Spleen (tissue), 11 donors: Measurements from ENCODE around the gene ZNRF4. TPM values are rescaled to one million over a fixed set of nuclear protein-coding genes. Genes with fewer than 3 reads are reported as not detected.

Experiments
- DNase-seq: peaks from one replicate; pipeline ENCODE4 v3.0.0-alpha.2; 2020
- H3K27ac ChIP-seq, 8 donors: fragments of 200-600 bp; sonication (generic) in 7 of 8; 1 replicate in 4 of 8; 2 replicates in 4 of 8; pipeline versions ENCODE4 v1.5.0 to v1.8.0; 2016 to 2021; ENCODE audit warnings: inconsistent platforms in 4 of 8, mild to moderate bottlenecking in 4 of 8, moderate library complexity in 1 of 8
- H3K27me3 ChIP-seq, 7 donors: fragments of 200-600 bp; sonication (generic) in 6 of 7; replicated peaks in 1 of 7; 1 replicate in 4 of 7; 2 replicates in 3 of 7; pipeline versions ENCODE4 v1.5.0 to v1.8.0; 2016 to 2021; ENCODE audit warnings: inconsistent platforms in 3 of 7, mild to moderate bottlenecking in 1 of 7
- H3K36me3 ChIP-seq, 6 donors: fragments of 200-600 bp; sonication (generic) in 5 of 6; 1 replicate in 4 of 6; 2 replicates in 2 of 6; pipeline versions ENCODE4 v1.5.0 to v1.8.0; 2016 to 2021; ENCODE audit warnings: inconsistent platforms in 2 of 6
- H3K4me1 ChIP-seq, 6 donors: fragments of 200-600 bp; sonication (generic) in 5 of 6; 1 replicate in 3 of 6; 2 replicates in 3 of 6; pipeline versions ENCODE4 v1.5.0 to v1.8.0; 2016 to 2021; ENCODE audit warnings: inconsistent platforms in 3 of 6
- H3K4me3 ChIP-seq, 8 donors: fragments of 200-600 bp; sonication (generic) in 7 of 8; 1 replicate in 4 of 8; 2 replicates in 4 of 8; pipeline versions ENCODE4 v1.5.0 to v1.8.0; 2016 to 2021; ENCODE audit warnings: inconsistent platforms in 4 of 8, mild to moderate bottlenecking in 4 of 8, moderate library complexity in 2 of 8
- H3K9me3 ChIP-seq, 8 donors: fragments of 200-600 bp; sonication (generic) in 7 of 8; 1 replicate in 4 of 8; 2 replicates in 4 of 8; pipeline versions ENCODE4 v1.5.0 to v1.8.0; 2016 to 2021; ENCODE audit warnings: inconsistent platforms in 4 of 8
- POLR2A ChIP-seq, 3 donors: fragments of 450-650 bp; IDR thresholded peaks; one replicate each; pipeline ENCODE4 v1.5.1; 2017; ENCODE audit warnings: antibody characterized with exemption in 3 of 3, mild to moderate bottlenecking in 1 of 3
- POLR2AphosphoS5 ChIP-seq, 3 donors: sonication (generic); formaldehyde crosslinking; IDR thresholded peaks; one replicate each; pipeline ENCODE4 v1.5.1; 2017; ENCODE audit warnings: antibody characterized with exemption in 3 of 3
- WGBS, 5 donors: extraction: QIAGEN DNeasy Blood & Tissue Kit in 3 of 5; methylation state at CpG; one replicate each; pipeline versions ENCODE4 v1.1.5 to v1.1.7; 2013 to 2018; 5-methylcytosine and 5-hydroxymethylcytosine counted together
- intact Hi-C: fragments of 100-400 bp; cut with DNase I; formaldehyde crosslinking; loops from one replicate; pipeline ENCODE4 v1.15.0; 2023; ENCODE audit warnings: low total_unique reads
- polyA plus RNA-seq, 3 donors: library from polyadenylated mRNA; stranded (reverse); fragments of 200-250 nt; gene quantifications; one replicate each; pipeline ENCODE4 v1.2.1, GENCODE V29; 2013
- total RNA-seq, 7 donors: library from RNA; depleted of rRNA in 3 of 7; stranded (reverse); fragments of >200 nt in 3 of 7; fragmentation: NEBNext Ultra II Directional in 4 of 7; extraction: Animal tissue kit (Norgen Biotek cat#: 25700) in 4 of 7; gene quantifications; one replicate each; pipeline versions ENCODE4 v1.1.0 to v1.2.1, GENCODE V29; 2016 to 2021
- TF ChIP-seq, protein P1 (sequence below), 11 experiments: fragments of 200-600 bp in 7 of 11; fragments of 450-650 bp in 4 of 11; sonication (generic) in 4 of 11; IDR thresholded peaks in 8 of 11; conservative IDR thresholded peaks in 3 of 11; 1 replicate in 7 of 11; 2 replicates in 4 of 11; pipeline versions ENCODE4 v1.4.0 to v1.8.0; 2016 to 2021; ENCODE audit warnings: antibody characterized with exemption in 11 of 11, inconsistent platforms in 4 of 11, mild to moderate bottlenecking in 1 of 11
- donor health status: healthy with polysubstance abuse.
- donor health status: DM: no; HTN: no; CAD: no; lungs with moderate emphysema.
- donor health status: DM: no; HTN: no; CAD: no.
- donor health status: Bipolar disorder and iron deficiency.
- donor health status: healthy.
- donor health status: DM: no; HTN: no; CAD: no.
- donor health status: DM: yes; HTN: yes; CAD: no.

ZNRF4 gene
- total and polyA plus RNA-seq, 10 donors: not detected

DNA sequence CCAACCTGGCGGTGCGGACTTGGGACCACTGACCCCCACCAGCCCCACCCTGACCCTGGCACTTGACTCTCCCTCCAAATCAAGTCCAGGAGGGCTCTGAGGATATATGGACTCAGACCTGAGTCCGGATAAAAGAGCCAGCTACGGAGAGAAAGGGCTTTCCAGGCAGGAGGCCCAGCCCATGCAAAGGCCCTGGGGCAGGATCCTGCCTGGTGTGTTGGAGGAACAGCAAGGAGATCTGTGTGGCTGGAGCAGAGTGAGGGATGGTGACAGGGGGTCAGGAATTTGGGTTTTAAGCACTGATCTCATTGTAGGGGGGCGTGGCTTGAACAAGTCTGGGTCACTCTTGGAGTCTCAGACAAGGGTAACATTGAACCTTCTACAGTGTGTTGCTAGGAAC is 474 bp upstream of the ZNRF4 start:
- 60 to 76% (median 72%) methylated on average over 4 to 5 of the region's 5 CpGs for WGBS, 5 donors
- Histone ChIP-seq H3K27ac (no peak overlapping the region), H3K4me1 (no peaks in the 10 kb centered on the region), H3K36me3 (no peaks in the 10 kb centered on the region), H3K27me3 (peaks cover 0 to 56% (median 7%) of the 10 kb centered on the region in 7 donors), H3K9me3 (peaks cover 0 to 12% (median 6%) of the 10 kb centered on the region in 8 donors), H3K4me3 (no peak overlapping the region)
- intact Hi-C loops: no loop called here
- no peak for DNase-seq
- no peak for TF ChIP-seq POLR2A (IDR thresholded peaks at IDR 0.05)
- no peak for TF ChIP-seq POLR2AphosphoS5 (IDR thresholded peaks at IDR 0.05)
- TF ChIP-seq, protein P1, sequence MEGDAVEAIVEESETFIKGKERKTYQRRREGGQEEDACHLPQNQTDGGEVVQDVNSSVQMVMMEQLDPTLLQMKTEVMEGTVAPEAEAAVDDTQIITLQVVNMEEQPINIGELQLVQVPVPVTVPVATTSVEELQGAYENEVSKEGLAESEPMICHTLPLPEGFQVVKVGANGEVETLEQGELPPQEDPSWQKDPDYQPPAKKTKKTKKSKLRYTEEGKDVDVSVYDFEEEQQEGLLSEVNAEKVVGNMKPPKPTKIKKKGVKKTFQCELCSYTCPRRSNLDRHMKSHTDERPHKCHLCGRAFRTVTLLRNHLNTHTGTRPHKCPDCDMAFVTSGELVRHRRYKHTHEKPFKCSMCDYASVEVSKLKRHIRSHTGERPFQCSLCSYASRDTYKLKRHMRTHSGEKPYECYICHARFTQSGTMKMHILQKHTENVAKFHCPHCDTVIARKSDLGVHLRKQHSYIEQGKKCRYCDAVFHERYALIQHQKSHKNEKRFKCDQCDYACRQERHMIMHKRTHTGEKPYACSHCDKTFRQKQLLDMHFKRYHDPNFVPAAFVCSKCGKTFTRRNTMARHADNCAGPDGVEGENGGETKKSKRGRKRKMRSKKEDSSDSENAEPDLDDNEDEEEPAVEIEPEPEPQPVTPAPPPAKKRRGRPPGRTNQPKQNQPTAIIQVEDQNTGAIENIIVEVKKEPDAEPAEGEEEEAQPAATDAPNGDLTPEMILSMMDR (IDR thresholded peaks at IDR 0.05 in 8 of 11, conservative IDR thresholded peaks at IDR 0.05 in 3 of 11): no peak

DNA sequence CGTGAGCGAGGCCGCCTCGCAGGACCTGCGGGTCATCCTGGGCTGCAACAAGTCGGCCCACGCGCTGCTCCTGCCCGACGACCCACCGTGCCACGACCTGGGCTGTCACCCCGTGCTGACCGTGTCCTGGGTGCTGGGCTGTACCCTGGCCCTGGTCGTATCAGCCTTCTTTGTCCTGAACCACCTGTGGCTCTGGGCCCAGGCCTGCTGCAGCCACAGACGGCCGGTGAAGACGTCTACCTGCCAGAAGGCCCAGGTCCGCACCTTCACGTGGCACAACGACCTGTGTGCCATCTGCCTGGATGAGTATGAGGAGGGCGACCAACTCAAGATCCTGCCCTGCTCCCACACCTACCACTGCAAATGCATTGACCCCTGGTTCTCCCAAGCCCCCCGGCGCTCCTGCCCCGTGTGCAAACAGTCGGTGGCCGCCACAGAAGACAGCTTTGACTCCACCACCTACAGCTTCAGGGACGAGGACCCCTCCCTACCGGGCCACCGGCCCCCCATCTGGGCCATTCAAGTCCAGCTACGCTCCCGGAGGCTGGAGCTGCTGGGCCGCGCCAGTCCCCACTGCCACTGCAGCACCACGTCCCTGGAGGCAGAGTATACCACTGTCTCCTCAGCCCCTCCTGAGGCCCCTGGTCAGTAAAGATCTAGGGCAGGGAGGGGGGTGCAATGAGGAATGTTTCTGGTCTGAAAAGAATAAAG is 1.1 kb downstream of the ZNRF4 start:
- TF ChIP-seq POLR2A (IDR thresholded peaks at IDR 0.05) (no peak), POLR2AphosphoS5 (IDR thresholded peaks at IDR 0.05) (no peak)
- TF ChIP-seq, protein P1 (IDR thresholded peaks at IDR 0.05 in 8 of 11, conservative IDR thresholded peaks at IDR 0.05 in 3 of 11): no peak
- WGBS, 5 donors: 81 to 93% (median 91%) methylated on average over 20 to 35 of the region's 35 CpGs
- Histone ChIP-seq H3K27ac (no peak overlapping the region), H3K27me3 (peaks cover 0 to 41% (median 3%) of the 10 kb centered on the region in 7 donors), H3K4me3 (no peak overlapping the region), H3K9me3 (peaks cover 0 to 25% (median 10%) of the 10 kb centered on the region in 8 donors), H3K4me1 (no peaks in the 10 kb centered on the region), H3K36me3 (no peaks in the 10 kb centered on the region)
- intact Hi-C loops: no loop called here
- DNase-seq: no peak

DNA sequence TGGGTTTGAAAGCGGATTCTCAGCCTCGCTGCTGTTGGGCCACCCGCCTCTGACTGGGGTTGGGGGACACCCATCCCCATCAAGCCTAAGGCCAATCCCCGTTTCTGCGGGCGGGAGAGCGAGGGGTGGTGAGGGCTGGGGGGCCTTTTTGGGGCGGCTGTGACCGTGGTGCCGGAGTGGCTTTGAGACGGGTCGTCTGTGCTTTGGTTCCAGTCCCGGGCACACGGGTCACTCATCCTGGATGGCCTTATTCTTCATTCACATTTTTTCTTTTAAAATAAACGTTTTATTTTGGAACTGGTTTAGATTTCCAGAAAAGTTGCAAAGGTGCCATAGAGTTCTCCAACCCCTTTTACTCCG is 1.6 kb downstream of the ZNRF4 start:
- 83 to 90% (median 86%) methylated on average over 16 of the region's 16 CpGs for WGBS, 5 donors
- Histone ChIP-seq H3K27me3 (peaks cover 0 to 36% (median 0%) of the 10 kb centered on the region in 7 donors), H3K9me3 (peaks cover 0 to 31% (median 12%) of the 10 kb centered on the region in 8 donors), H3K27ac (no peak overlapping the region), H3K36me3 (no peaks in the 10 kb centered on the region), H3K4me3 (no peak overlapping the region), H3K4me1 (no peaks in the 10 kb centered on the region)
- intact Hi-C loops: no loop called here
- TF ChIP-seq POLR2A (IDR thresholded peaks at IDR 0.05) (no peak), POLR2AphosphoS5 (IDR thresholded peaks at IDR 0.05) (no peak)
- TF ChIP-seq, protein P1 (IDR thresholded peaks at IDR 0.05 in 8 of 11, conservative IDR thresholded peaks at IDR 0.05 in 3 of 11): no peak
- no peak for DNase-seq

DNA sequence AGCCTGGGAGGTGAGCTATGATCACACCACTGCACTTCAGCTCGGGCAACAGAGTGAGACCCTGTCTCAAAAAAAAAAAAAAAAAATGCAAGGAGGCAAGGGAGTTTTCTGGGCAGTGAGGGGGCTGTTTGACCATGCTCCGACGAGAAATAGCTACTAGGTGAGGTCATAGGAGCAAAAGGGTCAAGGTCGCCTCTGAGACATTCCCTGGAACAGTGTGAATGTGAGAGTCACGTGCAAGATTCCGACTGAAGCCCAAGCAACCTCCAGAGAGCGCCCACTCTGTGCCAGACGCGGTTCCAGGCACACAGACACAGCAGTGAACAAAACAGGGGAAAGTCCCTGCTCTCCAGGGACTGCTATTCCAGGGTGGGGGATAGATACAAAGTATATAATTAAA is 2.5 kb downstream of the ZNRF4 start:
- DNase-seq: no peak
- no peak for TF ChIP-seq POLR2A (IDR thresholded peaks at IDR 0.05)
- H3K36me3 ChIP-seq: no peaks in the 10 kb centered on the region
- H3K4me1 ChIP-seq: no peaks in the 10 kb centered on the region
- peaks cover 0 to 35% (median 0%) of the 10 kb centered on the region in 7 donors for H3K27me3 ChIP-seq
- WGBS, 5 donors: 66 to 74% (median 71%) methylated on average over 9 of the region's 9 CpGs
- peaks cover 0 to 39% (median 12%) of the 10 kb centered on the region in 8 donors for H3K9me3 ChIP-seq
- H3K27ac ChIP-seq: no peak overlapping the region
- H3K4me3 ChIP-seq: no peak overlapping the region
- intact Hi-C loops: no loop called here
